Stimulated activated CD4-positive, alpha-beta T cell treated with anti-CD3 and anti-CD28 coated beads, Interleukin-4, amount 100 ng/mL, for 1 hour (primary cell): ENCODE measurements around the gene CFAP54.

ENCODE experiments used
- DNase-seq: peaks from one replicate; pipeline ENCODE4 v3.0.0-alpha.2; 2020

CFAP54 gene

DNA sequence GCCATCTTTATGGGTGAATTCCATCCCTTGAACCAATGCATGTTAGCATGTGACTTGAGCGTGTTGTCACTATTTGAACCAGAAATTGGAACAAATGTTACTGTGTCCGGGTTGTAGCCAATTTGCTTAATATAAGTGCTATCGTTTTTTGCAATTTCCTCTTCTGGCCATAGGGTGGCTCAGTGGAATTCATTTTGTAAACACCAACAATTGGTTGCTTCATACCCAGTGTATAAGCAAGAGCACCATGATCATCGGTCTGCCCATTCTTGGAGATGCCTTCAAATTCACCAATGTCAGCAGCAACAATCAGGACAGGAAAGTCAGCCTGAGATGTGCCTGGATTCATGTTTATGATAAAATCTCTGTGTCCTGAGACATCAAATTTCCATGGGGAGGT, 412.7 kb downstream of the CFAP54 start:
- no peak for DNase-seq

DNA sequence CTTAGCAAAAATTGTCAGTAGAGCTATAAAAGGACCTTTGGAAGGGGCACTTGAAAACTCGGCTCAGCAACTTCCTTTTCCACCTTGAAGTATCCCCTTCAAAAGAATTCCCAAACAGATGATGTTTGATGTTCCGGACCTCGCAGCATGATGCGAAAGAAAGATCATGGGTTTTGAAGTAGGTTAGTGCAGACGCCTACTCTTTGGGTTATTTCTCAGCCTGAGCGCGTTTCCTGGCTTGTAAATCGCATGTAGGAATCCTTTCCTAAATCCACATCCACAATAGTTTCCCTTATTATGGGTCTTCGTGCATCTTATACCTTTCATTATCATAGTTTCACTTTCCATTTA, 417.1 kb downstream of the CFAP54 start:
- DNase-seq = no peak

DNA sequence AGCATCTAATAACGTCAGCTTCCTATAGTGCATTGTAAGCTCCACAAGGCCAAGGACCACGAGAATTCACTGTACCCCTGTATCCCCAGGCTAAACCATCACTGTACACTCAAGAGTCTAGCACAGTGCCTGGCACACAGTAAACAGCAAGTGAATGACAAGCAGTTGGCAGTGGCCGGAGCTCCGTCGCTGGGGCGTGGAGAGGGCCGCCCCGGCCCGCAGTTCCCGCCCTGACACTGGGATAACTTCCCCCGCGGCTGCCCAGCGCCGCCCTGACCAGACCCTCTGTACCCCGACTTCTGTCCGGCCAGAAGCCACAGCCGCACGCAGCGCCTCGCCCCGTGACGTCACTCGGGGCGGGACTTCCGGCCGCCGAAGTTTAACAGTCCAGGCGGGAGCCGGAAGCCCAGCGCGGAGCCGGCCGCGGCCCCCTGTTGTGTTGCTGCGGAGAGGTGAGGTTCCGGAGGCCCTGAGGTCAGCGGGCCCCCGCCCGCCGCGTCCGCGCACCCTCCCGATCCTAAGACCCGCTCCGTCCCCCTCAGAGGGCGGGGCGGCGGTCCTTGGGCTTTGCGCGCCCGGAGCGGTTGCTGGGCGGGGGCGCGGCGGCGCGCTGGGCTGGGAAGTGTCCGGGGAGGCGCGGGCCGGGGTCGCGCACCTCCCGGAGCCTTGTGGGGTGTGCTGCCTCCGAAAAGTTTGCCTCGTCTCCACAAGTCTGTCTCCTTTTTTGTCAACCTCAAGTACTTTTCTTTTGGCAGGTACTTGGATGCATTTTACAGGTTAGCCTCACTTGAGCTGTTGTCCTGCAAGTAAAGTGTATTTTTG, 417.7 kb downstream of the CFAP54 start, which contains the start of gene NEDD1:
NEDD1 (plus strand) TSS at position 409 of the 822 bp plus-strand sequence. CDS start 2,503 bp downstream, outside the sequence.
- DNase-seq = peak; percentile 81

DNA sequence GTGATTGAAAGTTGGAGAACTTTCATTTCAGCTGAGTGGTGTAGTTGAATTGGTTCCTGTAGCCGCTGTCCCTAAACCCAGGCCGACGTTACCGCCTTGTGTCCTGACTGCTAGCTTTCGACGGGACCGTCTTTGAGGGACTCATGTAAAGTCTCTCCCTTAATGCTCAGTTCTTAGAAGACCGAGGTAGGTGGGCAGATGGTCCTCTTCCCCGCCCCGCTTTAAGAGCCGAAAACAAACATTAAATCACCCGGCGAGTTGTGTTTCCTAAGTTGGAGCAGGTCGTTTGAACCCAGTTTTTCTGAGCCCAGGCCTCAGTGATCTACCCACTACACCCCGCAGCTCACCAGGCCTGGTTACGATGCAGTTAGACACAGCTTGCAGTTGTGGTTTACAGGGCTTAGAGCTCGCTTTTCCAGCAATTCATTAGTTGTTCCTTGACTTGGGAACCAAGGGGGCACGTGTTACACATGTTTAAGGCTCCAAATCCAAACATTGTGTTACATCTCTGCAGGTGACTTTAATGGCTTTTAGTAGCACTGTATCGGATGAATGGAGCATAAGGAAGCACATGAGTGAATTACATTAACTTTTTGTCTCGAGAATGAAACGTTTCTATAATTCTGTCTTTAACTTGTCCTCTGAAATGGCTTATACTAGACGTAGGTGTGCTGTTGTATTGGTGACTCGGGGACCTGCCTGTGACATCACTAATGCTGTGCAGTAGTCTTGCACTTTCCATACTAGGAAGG, 418.5 kb downstream of the CFAP54 start:
- DNase-seq = peak; percentile 24

DNA sequence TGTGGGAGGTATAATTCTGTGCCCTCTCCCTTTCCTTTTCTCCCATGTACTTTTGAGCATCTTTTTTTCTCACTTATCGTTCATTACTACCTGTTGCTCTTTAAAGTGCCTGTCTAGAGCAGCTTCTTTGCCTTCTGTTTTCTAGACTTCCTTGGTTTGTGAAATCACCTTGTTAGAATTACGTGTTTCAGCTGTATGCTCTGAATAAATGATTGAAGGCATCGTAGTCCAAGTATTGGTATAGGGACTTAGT, 419.0 kb downstream of the CFAP54 start:
- DNase-seq = no peak

DNA sequence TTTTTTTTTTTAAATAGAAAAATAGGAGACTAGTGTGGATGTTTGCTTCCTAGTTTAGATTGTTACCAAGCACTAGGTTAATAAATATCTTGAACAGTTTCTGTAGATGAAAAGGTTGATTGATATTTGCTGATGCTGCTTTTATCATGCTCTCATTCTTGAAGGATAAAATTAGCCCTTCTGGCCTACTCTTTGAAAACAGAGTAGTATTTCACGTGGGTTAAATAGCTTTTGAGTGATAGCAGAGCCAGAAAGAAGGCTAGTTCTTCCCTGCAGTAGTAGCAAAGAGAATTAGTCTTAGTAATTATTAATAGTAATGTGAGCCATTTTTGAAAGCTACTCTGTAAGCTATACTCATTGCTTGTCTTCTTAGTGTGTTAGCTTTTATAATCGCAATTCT, 422.9 kb downstream of the CFAP54 start:
- DNase-seq = no peak

DNA sequence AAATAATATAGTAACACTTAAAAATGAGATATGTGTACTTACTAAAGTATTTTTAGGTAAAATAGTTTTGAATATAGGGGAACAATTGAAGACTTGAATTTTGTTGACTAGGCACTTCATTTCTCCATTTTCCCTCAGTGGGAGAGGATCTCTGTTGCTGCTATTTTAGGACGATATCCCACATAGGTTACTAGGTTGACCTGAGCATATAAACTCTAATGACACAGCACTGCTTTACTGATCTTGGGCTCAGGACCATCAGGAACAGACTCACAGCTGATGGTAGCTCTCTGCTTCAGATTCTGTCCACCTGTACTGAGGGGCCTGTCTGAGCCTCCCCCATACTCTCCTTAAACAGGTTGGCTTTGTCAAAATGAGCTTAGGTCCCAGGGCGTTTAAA, 423.6 kb downstream of the CFAP54 start:
- DNase-seq = no peak

DNA sequence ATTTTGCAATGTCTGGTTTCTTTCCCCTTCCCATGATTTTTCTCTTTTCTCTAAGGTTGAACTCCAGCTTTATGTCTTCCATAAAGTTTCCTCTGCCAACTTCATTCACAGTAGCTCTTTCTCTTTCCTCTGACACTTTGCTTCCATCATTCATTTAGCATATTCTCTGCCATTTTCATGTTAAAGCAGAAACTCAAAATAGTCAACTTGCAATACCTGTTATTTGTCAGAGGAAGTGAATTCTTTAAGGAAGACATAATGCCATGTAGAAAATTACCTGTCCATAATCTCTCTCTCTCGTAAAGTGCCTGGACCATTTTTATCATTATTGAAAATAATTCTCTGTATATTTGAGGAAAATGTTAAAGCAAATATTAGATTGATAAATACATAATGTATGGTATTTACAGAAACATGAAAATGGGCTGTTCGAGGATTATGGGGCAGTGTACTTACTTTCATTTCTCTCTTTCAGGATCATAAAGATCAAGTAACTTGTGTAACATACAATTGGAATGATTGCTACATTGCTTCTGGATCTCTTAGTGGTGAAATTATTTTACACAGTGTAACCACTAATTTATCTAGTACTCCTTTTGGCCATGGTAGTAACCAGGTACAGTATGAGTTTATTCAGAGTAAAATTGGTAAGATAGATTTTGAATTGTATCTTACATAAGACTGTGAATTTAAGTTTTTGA, 430.3 kb downstream of the CFAP54 start:
- DNase-seq = no peak
